ENCODE measurements around the gene FEV.
"Not testable (repeated sequence)": the region's sequence is repeated elsewhere in the genome, so short reads cannot be mapped to it uniquely, and the experiment has no call there.

GRCh38 chr2:218931751-218932150 is 53.2 kb downstream of the FEV start:
- TF ChIP-seq, protein P1, sequence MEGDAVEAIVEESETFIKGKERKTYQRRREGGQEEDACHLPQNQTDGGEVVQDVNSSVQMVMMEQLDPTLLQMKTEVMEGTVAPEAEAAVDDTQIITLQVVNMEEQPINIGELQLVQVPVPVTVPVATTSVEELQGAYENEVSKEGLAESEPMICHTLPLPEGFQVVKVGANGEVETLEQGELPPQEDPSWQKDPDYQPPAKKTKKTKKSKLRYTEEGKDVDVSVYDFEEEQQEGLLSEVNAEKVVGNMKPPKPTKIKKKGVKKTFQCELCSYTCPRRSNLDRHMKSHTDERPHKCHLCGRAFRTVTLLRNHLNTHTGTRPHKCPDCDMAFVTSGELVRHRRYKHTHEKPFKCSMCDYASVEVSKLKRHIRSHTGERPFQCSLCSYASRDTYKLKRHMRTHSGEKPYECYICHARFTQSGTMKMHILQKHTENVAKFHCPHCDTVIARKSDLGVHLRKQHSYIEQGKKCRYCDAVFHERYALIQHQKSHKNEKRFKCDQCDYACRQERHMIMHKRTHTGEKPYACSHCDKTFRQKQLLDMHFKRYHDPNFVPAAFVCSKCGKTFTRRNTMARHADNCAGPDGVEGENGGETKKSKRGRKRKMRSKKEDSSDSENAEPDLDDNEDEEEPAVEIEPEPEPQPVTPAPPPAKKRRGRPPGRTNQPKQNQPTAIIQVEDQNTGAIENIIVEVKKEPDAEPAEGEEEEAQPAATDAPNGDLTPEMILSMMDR (IDR thresholded peaks at IDR 0.05 in 8 of 11, conservative IDR thresholded peaks at IDR 0.05 in 3 of 11): not testable (repeated sequence)
- TF ChIP-seq POLR2A (IDR thresholded peaks at IDR 0.05): not testable (repeated sequence)
